ENCODE measurements around the gene PTPRT. TPM values are rescaled to one million over a fixed set of nuclear protein-coding genes. Genes with fewer than 3 reads are reported as not detected.

PTPRT gene
- total and polyA plus RNA-seq, 12 donors = 0.05 to 0.34 (median 0.16) TPM; not detected in 1

DNA sequence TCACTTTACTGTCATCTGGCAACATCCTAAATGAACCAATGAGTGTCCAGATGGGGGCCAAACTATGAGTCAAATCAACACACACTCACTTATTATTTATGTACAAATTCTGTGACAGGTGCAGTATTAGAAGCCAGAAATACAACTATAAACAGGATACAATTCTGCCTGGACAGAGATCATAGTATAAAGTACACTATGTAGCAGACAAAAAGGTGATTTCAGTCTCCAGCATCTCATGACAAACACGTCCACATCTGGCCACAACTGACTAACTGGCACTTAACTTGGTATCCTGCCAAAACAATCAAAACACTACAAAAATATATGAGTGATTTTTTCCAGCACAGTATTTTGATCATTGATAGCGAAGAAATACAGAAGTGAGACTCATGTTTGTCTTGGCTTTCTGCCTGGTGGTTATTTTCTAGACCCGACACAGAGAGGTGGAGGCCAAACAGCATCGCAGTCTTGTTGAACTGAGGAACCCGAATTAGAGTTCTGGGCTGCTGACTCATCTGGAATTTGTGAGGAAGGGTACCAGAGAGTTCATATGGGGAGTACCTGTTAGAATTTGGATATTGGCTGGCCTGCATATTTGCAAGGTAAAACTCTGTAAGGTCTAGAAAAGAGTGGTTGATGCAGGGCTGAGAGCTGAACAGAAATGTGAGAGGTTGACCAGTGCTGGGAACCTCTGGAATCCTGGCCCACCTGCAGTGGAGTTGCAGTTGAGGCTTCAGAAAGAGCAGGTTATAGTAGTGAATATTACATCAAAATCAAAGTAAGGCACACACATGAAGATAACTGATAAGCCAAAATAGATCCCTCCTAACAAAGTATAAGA lies 475.2 kb downstream of the PTPRT start:
- H3K4me3 ChIP-seq = no peak overlapping the region
- no peaks in the 10 kb centered on the region for H3K27me3 ChIP-seq
- WGBS, 4 donors = 14 to 19% (median 16%) methylated on average over 5 of the region's 5 CpGs
- H3K9me3 ChIP-seq (replicated peaks in 1 of 3) = no peaks in the 10 kb centered on the region
- intact Hi-C loops (cut with DNase I) = no loop called here
- no peak overlapping the region for H3K27ac ChIP-seq
- DNase-seq = no peak
- no peaks in the 10 kb centered on the region for H3K4me1 ChIP-seq (replicated peaks in 1 of 2)
- TF ChIP-seq POLR2A (IDR thresholded peaks at IDR 0.05) = no peak
- TF ChIP-seq CTCF (IDR thresholded peaks at IDR 0.05) = no peak
- no peaks in the 10 kb centered on the region for H3K36me3 ChIP-seq (replicated peaks in 1 of 2)

GRCh38 chr20:42708266-42708665 lies 481.4 kb downstream of the PTPRT start:
- no peak for DNase-seq
- H3K36me3 ChIP-seq (replicated peaks in 1 of 2) = no peaks in the 10 kb centered on the region
- H3K4me1 ChIP-seq (replicated peaks in 1 of 2) = no peaks in the 10 kb centered on the region
- no peaks in the 10 kb centered on the region for H3K9me3 ChIP-seq (replicated peaks in 1 of 3)
- 78 to 82% (median 80%) methylated on average over 3 of the region's 3 CpGs for WGBS, 4 donors
- TF ChIP-seq CTCF (IDR thresholded peaks at IDR 0.05) = no peak
- intact Hi-C loops (cut with DNase I) = no loop called here
- no peak overlapping the region for H3K27ac ChIP-seq
- no peak overlapping the region for H3K4me3 ChIP-seq
- H3K27me3 ChIP-seq = no peaks in the 10 kb centered on the region

GRCh38 chr20:42706759-42707158 lies 482.9 kb downstream of the PTPRT start:
- DNase-seq = no peak
- intact Hi-C loops (cut with DNase I) = no loop called here
- H3K27ac ChIP-seq = no peak overlapping the region
- no peaks in the 10 kb centered on the region for H3K4me1 ChIP-seq (replicated peaks in 1 of 2)
- TF ChIP-seq POLR2A (IDR thresholded peaks at IDR 0.05) (no peak), CTCF (IDR thresholded peaks at IDR 0.05) (no peak)
- no peaks in the 10 kb centered on the region for H3K9me3 ChIP-seq (replicated peaks in 1 of 3)
- no peaks in the 10 kb centered on the region for H3K36me3 ChIP-seq (replicated peaks in 1 of 2)
- no peaks in the 10 kb centered on the region for H3K27me3 ChIP-seq
- no peak overlapping the region for H3K4me3 ChIP-seq
- WGBS, 4 donors = 43 to 54% (median 49%) methylated on average over 1 of the region's 1 CpG

- no peak for DNase-seq
- intact Hi-C loops (cut with DNase I) = no loop called here
- H3K4me3 ChIP-seq = no peak overlapping the region
- H3K9me3 ChIP-seq (replicated peaks in 1 of 3) = no peaks in the 10 kb centered on the region
- no peak for TF ChIP-seq CTCF (IDR thresholded peaks at IDR 0.05)
- no peak for TF ChIP-seq POLR2A (IDR thresholded peaks at IDR 0.05)
- H3K27me3 ChIP-seq = no peaks in the 10 kb centered on the region
- H3K36me3 ChIP-seq (replicated peaks in 1 of 2) = no peaks in the 10 kb centered on the region
- no peaks in the 10 kb centered on the region for H3K4me1 ChIP-seq (replicated peaks in 1 of 2)
- no peak overlapping the region for H3K27ac ChIP-seq
Observed at GRCh38 chr20:42705550-42705949, 484.2 kb downstream of the PTPRT start.
